D721Med (cell line): ENCODE measurements around the gene PHGDH.

Experiments used
- DNase-seq: peaks from one replicate; pipeline ENCODE4 v3.0.0; 2011; ENCODE audit warnings: low spot score; ENCODE audit not compliant: insufficient read length
- FAIRE-seq: peaks from 2 replicates; lab custom pipeline; 2011; peaks lifted over from hg19 to GRCh38; lab: Jason Lieb, UNC
- TF ChIP-seq, protein P1 (sequence below): IDR thresholded peaks from 2 replicates; pipeline ENCODE4 v1.5.1; 2012; ENCODE audit warnings: mild to moderate bottlenecking, control low read depth; ENCODE audit not compliant: insufficient read depth; ENCODE audit errors: missing control alignments

Gene PHGDH

DNA sequence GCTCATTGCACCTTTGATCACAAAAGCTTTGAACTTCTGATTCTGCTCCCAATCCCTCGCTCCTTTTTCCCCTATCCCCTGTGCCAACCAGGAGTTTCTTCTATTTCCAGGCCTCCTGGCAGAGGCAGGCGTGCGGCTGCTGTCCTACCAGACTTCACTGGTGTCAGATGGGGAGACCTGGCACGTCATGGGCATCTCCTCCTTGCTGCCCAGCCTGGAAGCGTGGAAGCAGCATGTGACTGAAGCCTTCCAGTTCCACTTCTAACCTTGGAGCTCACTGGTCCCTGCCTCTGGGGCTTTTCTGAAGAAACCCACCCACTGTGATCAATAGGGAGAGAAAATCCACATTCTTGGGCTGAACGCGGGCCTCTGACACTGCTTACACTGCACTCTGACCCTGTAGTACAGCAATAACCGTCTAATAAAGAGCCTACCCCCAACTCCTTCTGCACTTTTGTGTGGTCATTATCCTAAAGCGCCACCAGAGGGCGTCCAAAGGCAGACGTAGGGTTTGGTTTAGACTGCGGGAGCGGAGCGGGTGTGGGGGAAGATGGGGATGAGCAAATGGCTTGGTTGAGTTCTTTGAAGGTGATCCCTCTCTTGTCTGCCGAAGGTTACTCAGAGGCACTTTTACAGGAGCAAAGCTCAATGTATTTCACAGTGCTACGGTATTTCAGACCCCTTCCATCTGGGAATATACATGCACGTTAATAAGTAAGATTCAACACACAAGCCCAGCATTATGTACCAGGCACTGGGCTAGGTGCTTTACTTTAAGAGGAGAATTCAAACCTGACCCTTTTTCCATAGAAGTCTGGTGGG lies 32.3 kb downstream of the PHGDH start:
- FAIRE-seq = no peak
- TF ChIP-seq, protein P1, sequence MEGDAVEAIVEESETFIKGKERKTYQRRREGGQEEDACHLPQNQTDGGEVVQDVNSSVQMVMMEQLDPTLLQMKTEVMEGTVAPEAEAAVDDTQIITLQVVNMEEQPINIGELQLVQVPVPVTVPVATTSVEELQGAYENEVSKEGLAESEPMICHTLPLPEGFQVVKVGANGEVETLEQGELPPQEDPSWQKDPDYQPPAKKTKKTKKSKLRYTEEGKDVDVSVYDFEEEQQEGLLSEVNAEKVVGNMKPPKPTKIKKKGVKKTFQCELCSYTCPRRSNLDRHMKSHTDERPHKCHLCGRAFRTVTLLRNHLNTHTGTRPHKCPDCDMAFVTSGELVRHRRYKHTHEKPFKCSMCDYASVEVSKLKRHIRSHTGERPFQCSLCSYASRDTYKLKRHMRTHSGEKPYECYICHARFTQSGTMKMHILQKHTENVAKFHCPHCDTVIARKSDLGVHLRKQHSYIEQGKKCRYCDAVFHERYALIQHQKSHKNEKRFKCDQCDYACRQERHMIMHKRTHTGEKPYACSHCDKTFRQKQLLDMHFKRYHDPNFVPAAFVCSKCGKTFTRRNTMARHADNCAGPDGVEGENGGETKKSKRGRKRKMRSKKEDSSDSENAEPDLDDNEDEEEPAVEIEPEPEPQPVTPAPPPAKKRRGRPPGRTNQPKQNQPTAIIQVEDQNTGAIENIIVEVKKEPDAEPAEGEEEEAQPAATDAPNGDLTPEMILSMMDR = peak; percentile 78

DNA sequence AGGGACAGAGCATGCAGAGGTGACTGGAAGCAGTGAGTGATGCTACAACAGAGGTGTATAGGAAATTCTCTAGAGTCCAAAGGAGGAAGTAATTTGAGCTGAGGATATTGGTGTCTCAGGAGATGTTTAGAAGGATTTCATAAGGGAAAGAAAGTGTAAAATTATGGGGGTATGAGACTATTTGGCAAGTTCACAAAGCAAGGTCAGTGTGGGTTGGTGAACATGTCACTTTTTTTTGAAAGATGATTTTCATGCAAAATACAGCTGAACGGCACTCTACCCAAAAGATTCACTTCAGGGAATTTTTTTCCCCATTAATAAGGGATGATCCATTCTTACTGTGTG lies 32.8 kb downstream of the PHGDH start:
- no peak for DNase-seq
- FAIRE-seq = no peak
- TF ChIP-seq, protein P1 = no peak

More for the DNA sequence above, 32.3 kb downstream of the PHGDH start:
- DNase-seq = peak; percentile 50

DNA sequence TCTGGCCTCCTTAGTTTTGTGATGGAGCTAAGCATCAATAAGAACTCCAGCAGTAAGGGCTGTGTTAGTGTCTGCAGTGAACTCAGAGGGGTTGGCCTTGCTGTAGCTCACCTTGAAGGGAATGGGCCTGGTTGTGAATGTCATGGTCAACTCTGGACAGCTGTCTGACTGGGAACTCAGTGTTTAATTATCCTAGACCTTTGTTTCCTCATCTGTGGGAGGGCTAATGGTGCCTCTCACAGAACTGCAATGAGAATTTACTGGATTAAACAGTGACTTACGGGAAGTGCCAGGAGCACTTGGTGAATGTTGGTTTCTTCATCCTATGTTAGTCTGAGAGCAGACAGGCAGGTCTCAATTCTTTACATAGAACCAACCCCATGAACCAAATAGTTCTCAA lies 33.3 kb downstream of the PHGDH start:
- no peak for FAIRE-seq
- TF ChIP-seq, protein P1 = no peak
- DNase-seq = no peak

DNA sequence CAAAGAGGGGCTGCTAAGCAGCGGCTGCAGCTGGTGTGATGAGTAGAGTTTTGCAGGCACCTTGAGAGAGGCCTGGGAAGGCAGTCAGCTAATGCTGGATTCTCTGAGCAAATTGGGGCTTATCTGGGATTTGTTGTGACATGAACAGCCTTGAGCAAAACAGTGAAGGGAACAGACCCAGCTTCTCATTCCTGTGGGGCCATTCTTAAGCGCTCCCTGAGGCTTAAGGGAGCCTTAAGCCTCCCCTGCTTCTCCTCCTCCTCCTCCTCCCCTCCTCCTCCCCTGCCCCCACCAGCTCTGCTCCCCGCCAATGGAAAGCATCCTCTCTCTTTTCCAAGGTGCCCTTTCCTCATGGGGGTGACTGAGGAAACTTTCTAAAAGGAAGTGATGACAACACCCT lies 35.7 kb downstream of the PHGDH start:
- TF ChIP-seq, protein P1 = no peak
- DNase-seq (peak; percentile 48), FAIRE-seq (no peak)

DNA sequence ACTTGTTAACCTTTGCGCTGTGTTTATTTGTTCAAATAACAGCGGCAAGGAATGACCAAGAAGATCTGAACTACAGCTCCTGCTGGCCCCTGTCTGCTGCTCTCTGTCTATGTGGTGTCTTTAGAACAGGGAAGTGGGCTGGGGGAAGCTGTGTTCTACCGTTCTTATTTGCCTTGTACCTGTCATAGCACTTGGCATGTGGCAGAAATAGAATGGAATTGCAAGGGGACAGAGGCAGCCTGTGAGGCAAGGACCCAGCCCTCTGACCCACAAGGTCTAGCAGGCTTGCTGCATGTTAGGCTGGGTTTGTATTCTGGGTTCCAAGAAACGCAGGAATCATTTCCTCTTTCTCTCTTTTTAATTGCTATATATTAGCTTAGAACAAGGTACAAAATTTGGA lies 36.3 kb downstream of the PHGDH start:
- FAIRE-seq = no peak
- DNase-seq = no peak
- TF ChIP-seq, protein P1 = no peak

DNA sequence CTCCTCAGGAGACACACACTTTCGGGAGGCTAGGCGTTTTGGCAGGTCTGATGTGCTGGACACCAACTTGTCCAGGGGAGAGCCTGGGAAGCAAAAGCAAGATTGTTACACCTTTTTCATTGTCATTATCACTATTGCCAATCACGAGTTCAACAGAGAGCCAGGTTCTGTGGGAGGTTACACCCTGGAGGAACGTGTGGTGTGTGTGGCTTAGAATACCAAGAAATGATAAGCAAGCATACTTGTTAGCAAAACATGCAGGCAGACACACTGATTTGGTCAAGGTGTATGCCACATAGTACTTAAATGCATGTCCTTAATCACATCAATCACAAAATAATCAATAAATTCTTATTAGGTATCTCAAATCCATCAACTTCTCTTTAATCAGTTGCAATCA lies 40.9 kb downstream of the PHGDH start:
- TF ChIP-seq, protein P1 = no peak
- DNase-seq = no peak
- no peak for FAIRE-seq

DNA sequence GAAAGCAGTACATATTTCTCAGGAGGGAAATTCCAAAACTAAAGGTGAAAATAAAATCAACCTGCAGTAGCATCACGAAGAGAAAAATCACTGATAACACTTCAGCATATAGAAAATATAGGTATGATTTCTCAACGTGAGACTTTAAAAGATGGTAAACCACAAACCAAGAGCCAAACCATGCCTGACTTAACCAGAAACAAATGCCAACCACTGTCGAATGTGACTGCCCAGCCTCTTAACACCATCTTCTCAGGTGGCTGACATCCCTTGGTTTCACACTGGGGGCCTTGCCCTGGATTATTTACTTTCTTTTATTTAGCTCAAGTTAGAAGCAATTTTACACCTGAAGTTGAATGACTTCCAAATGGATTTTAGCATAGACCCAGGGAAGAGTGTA lies 46.9 kb downstream of the PHGDH start:
- FAIRE-seq (no peak), DNase-seq (no peak)
- TF ChIP-seq, protein P1 = no peak
